SK-N-SH (cell line): ENCODE measurements around the gene MED27. TPM values are rescaled to one million over a fixed set of nuclear protein-coding genes. Genes with fewer than 3 reads are reported as not detected.

Experiments used
- CTCF ChIA-PET: fragments of 300-600, 350-600 bp; formaldehyde crosslinking; extraction: SDS; loops from one replicate; lab custom pipeline; 2021; lab: Yijun Ruan, JAX
- POLR2A ChIA-PET: fragments of 350-600 bp; sonication (Branson Sonifier 250); formaldehyde crosslinking; extraction: SDS; loops from one replicate; lab custom pipeline; 2020; ENCODE audit warnings: antibody characterized with exemption, inconsistent platforms; lab: Yijun Ruan, JAX
- DNase-seq: peaks from one replicate; pipeline ENCODE4 v3.0.0; 2012
- H2AFZ ChIP-seq: fragments of 200-600 bp; sonication (generic); 2 replicates; pipeline ENCODE4 v1.8.1; 2016; ENCODE audit warnings: antibody characterized with exemption, mild to moderate bottlenecking, low read depth
- H3F3A ChIP-seq: fragments of 200-600 bp; sonication (generic); replicated peaks from 2 replicates; pipeline ENCODE3; 2016; ENCODE audit warnings: antibody characterized with exemption, mild to moderate bottlenecking; ENCODE audit not compliant: insufficient read depth
- H3K27ac ChIP-seq, 2 experiments: fragments of 200-500 bp in 1 of 2; fragments of 200-600 bp in 1 of 2; sonication (Bioruptor generic) in 1 of 2; sonication (generic), shearing (Covaris generic) in 1 of 2; 2 replicates each; pipeline versions ENCODE4 v1.5.1 to v1.6.1; 2014 to 2016; ENCODE audit warnings: low read depth in 2 of 2, inconsistent platforms in 1 of 2, low read length in 1 of 2, mild to moderate bottlenecking in 1 of 2, mixed read lengths in 1 of 2
- H3K27me3 ChIP-seq: fragments of 200-600 bp; sonication (generic), shearing (Covaris generic); 2 replicates; pipeline ENCODE4 v1.6.1; 2016; ENCODE audit warnings: mixed run types; ENCODE audit not compliant: insufficient read depth
- H3K36me3 ChIP-seq, 2 experiments: fragments of 200-500 bp in 1 of 2; fragments of 200-600 bp in 1 of 2; sonication (Bioruptor generic) in 1 of 2; sonication (generic) in 1 of 2; replicated peaks in 1 of 2; 2 replicates each; pipeline versions ENCODE3 to v1.5.1; 2014 to 2016; ENCODE audit warnings: low read length in 1 of 2, mild to moderate bottlenecking in 1 of 2; ENCODE audit not compliant: insufficient read depth in 2 of 2, control insufficient read depth in 1 of 2
- H3K4me1 ChIP-seq, 2 experiments: fragments of 200-500 bp in 1 of 2; fragments of 200-600 bp in 1 of 2; sonication (Bioruptor generic) in 1 of 2; sonication (generic), shearing (Covaris generic) in 1 of 2; 2 replicates each; pipeline versions ENCODE4 v1.5.1 to v1.6.1; 2014 to 2016; ENCODE audit warnings: low read depth in 1 of 2, low read length in 1 of 2, mixed run types in 1 of 2; ENCODE audit not compliant: insufficient read depth in 2 of 2, control insufficient read depth in 1 of 2
- H3K4me2 ChIP-seq: fragments of 200-600 bp; sonication (generic), shearing (Covaris generic); 2 replicates; pipeline ENCODE4 v1.6.1; 2017; ENCODE audit warnings: mixed run types
- H3K4me3 ChIP-seq, 2 experiments: fragments of 200-500 bp in 1 of 2; fragments of 200-600 bp in 1 of 2; sonication (Bioruptor generic) in 1 of 2; sonication (generic), shearing (Covaris generic) in 1 of 2; 2 replicates each; pipeline versions ENCODE4 v1.5.1 to v1.8.1; 2014 to 2016; ENCODE audit warnings: low read depth in 2 of 2, inconsistent platforms in 1 of 2, low read length in 1 of 2, mild to moderate bottlenecking in 1 of 2, mixed read lengths in 1 of 2, moderate library complexity in 1 of 2
- H3K79me2 ChIP-seq: fragments of 200-600 bp; sonication (generic); 2 replicates; pipeline ENCODE4 v1.8.1; 2017; ENCODE audit warnings: mild to moderate bottlenecking; ENCODE audit not compliant: insufficient read depth
- H3K9ac ChIP-seq: fragments of 200-600 bp; sonication (generic); 2 replicates; pipeline ENCODE4 v1.6.1; 2017; ENCODE audit warnings: mixed run types
- H3K9me2 ChIP-seq: fragments of 200-600 bp; sonication (generic); 2 replicates; pipeline ENCODE4 v1.6.1; 2017; ENCODE audit warnings: mixed run types
- H3K9me3 ChIP-seq: fragments of 200-600 bp; sonication (generic); 2 replicates; pipeline ENCODE4 v1.6.1; 2017; ENCODE audit warnings: mixed run types, mild to moderate bottlenecking, moderate library complexity
- H4K20me1 ChIP-seq: fragments of 200-600 bp; sonication (generic); 2 replicates; pipeline ENCODE4 v1.6.1; 2017; ENCODE audit warnings: mild to moderate bottlenecking, mixed run types; ENCODE audit not compliant: insufficient read depth
- ELF1 ChIP-seq: IDR thresholded peaks from 2 replicates; pipeline ENCODE4 v1.4.0; 2012
- EP300 ChIP-seq, 2 experiments: IDR thresholded peaks; 2 replicates each; pipeline versions ENCODE4 v1.4.0 to v1.6.1; 2012; ENCODE audit warnings: borderline replicate concordance in 1 of 2, low read depth in 1 of 2, low read length in 1 of 2
- EZH2phosphoT487 ChIP-seq: fragments of 200-600 bp; sonication (generic); IDR thresholded peaks from 2 replicates; pipeline ENCODE4 v1.6.1; 2017; ENCODE audit warnings: low read depth, mixed run types, mild to moderate bottlenecking, antibody characterized with exemption, moderate library complexity, borderline replicate concordance
- GABPA ChIP-seq: IDR thresholded peaks from 2 replicates; pipeline ENCODE4 v1.4.0; 2012; ENCODE audit warnings: low read depth, mild to moderate bottlenecking
- GATA2 ChIP-seq: sonication (generic); formaldehyde crosslinking; IDR thresholded peaks from 2 replicates; pipeline ENCODE4 v1.5.0; 2020; ENCODE audit warnings: mild to moderate bottlenecking, missing genetic modification reagents
- JUND ChIP-seq: IDR thresholded peaks from 2 replicates; pipeline ENCODE4 v1.4.0; 2012
- MEF2A ChIP-seq: IDR thresholded peaks from 2 replicates; pipeline ENCODE4 v1.4.0; 2012; ENCODE audit warnings: low read depth, borderline replicate concordance
- MXI1 ChIP-seq: IDR thresholded peaks from 2 replicates; pipeline ENCODE4 v1.6.1; 2012; ENCODE audit warnings: mild to moderate bottlenecking, low read depth, low read length, improper control_type of control experiment
- NFIC ChIP-seq: IDR thresholded peaks from 2 replicates; pipeline ENCODE4 v1.4.0; 2012; ENCODE audit warnings: borderline replicate concordance
- POLR2AphosphoS5 ChIP-seq: IDR thresholded peaks from 2 replicates; pipeline ENCODE4 v1.6.1; 2012; ENCODE audit warnings: low read depth, low read length
- RAD21 ChIP-seq: IDR thresholded peaks from 2 replicates; pipeline ENCODE4 v1.6.1; 2012; ENCODE audit warnings: mild to moderate bottlenecking, low read length
- REST ChIP-seq: IDR thresholded peaks from 2 replicates; pipeline ENCODE4 v1.6.1; 2012; ENCODE audit warnings: mild to moderate bottlenecking, low read depth, low read length, moderate library complexity
- RFX5 ChIP-seq: IDR thresholded peaks from 2 replicates; pipeline ENCODE4 v1.6.1; 2012; ENCODE audit warnings: mild to moderate bottlenecking, improper control_type of control experiment, low read length
- RXRA ChIP-seq: IDR thresholded peaks from 2 replicates; pipeline ENCODE4 v1.4.0; 2012; ENCODE audit warnings: low read depth, mild to moderate bottlenecking, borderline replicate concordance
- SIN3A ChIP-seq: IDR thresholded peaks from 2 replicates; pipeline ENCODE4 v1.6.1; 2012; ENCODE audit warnings: low read depth, mild to moderate bottlenecking, low read length, moderate library complexity, borderline replicate concordance
- SMC3 ChIP-seq: IDR thresholded peaks from 2 replicates; pipeline ENCODE4 v1.6.1; 2012; ENCODE audit warnings: low read depth, low read length, improper control_type of control experiment
- TAF1 ChIP-seq: IDR thresholded peaks from 2 replicates; pipeline ENCODE4 v1.6.1; 2012; ENCODE audit warnings: low read depth, mild to moderate bottlenecking, low read length, moderate library complexity, borderline replicate concordance
- USF1 ChIP-seq: IDR thresholded peaks from 2 replicates; pipeline ENCODE4 v1.4.0; 2012; ENCODE audit warnings: low read depth, borderline replicate concordance
- USF2 ChIP-seq: fragments of 150-350 bp; IDR thresholded peaks from 2 replicates; pipeline ENCODE4 v1.6.1; 2017; ENCODE audit warnings: antibody characterized with exemption, low read length, low read depth, borderline replicate concordance
- YY1 ChIP-seq: IDR thresholded peaks from 2 replicates; pipeline ENCODE4 v1.4.0; 2012; ENCODE audit warnings: low read depth, mild to moderate bottlenecking
- ZBTB33 ChIP-seq: IDR thresholded peaks from 2 replicates; pipeline ENCODE4 v1.4.0; 2012; ENCODE audit warnings: low read depth, borderline replicate concordance
- WGBS: methylation state at CpG from one replicate; pipeline ENCODE4 v1.1.6; 2017; ENCODE audit warnings: low lambda C conversion rate; 5-methylcytosine and 5-hydroxymethylcytosine counted together
- polyA plus RNA-seq, 3 experiments: library from polyadenylated mRNA; depleted of rRNA; stranded (reverse); fragments of >200 nt; gene quantifications; 2 replicates each; pipeline ENCODE4 v1.2.3, GENCODE V29; 2012

The MED27 gene
- polyA plus RNA-seq, 1 of the 3 experiments (the other 2 are of a cell fraction): 35.0 TPM

- Histone ChIP-seq H3K9ac (no peak overlapping the region), H3K36me3 (peaks cover 0 to 12% of the 10 kb centered on the region in 2 experiments), H4K20me1 (peaks cover 55% of the 10 kb centered on the region), H3K4me3 (no peak overlapping the region), H3K79me2 (peaks cover 67% of the 10 kb centered on the region; the same call in 1 of the 2 replicates), H3K9me3 (no peaks in the 10 kb centered on the region), H3F3A (no peaks in the 10 kb centered on the region), H3K27ac (no peak overlapping the region), H2AFZ (no peak overlapping the region), H3K4me2 (no peak overlapping the region), H3K27me3 (no peaks in the 10 kb centered on the region), H3K9me2 (no peaks in the 10 kb centered on the region), H3K4me1 (peaks cover 0 to 11% of the 10 kb centered on the region in 2 experiments; a peak in 1 of 4 replicates)
- no peak for TF ChIP-seq EP300 (IDR thresholded peaks at IDR 0.05; ENCODE audit: borderline replicate concordance in 1 of 2, low read depth in 1 of 2, low read length in 1 of 2)
- TF ChIP-seq ELF1: no peak
- no peak for TF ChIP-seq RAD21
- no peak for TF ChIP-seq POLR2AphosphoS5
- no peak for TF ChIP-seq JUND
- no peak for TF ChIP-seq YY1
- no peak for TF ChIP-seq SMC3
- no peak for TF ChIP-seq MXI1
- no peak for TF ChIP-seq USF1
- no peak for TF ChIP-seq SIN3A
- TF ChIP-seq EZH2phosphoT487: no peak
- no peak for TF ChIP-seq GATA2 (CRISPR knock-in tag)
- TF ChIP-seq ZBTB33: no peak
- no peak for TF ChIP-seq USF2
- TF ChIP-seq MEF2A: no peak
- ChIA-PET POLR2A (no interaction called here), CTCF (no interaction called here)
- DNase-seq: no peak
- WGBS: 96% methylated on average over 3 of the region's 3 CpGs
Measured at GRCh38 chr9:132066511-132066910, 13.2 kb downstream of the MED27 start.

- H3K9me2 ChIP-seq: no peaks in the 10 kb centered on the region
- no peak overlapping the region for H3K4me3 ChIP-seq
- no peak overlapping the region for H3K27ac ChIP-seq
- H3K79me2 ChIP-seq: peaks cover 66% of the 10 kb centered on the region; the same call in 1 of the 2 replicates
- peaks cover 0 to 12% of the 10 kb centered on the region in 2 experiments for H3K36me3 ChIP-seq
- H3K4me1 ChIP-seq: peaks cover 0 to 11% of the 10 kb centered on the region in 2 experiments; a peak in 1 of 4 replicates
- no peaks in the 10 kb centered on the region for H3K9me3 ChIP-seq
- H3F3A ChIP-seq: no peaks in the 10 kb centered on the region
- peaks cover 53% of the 10 kb centered on the region for H4K20me1 ChIP-seq
- DNase-seq: no peak
- H3K9ac ChIP-seq: no peak overlapping the region
- ChIA-PET CTCF (no interaction called here), POLR2A (no interaction called here)
- WGBS: 96% methylated on average over 7 of the region's 11 CpGs
- H3K4me2 ChIP-seq: no peak overlapping the region
- no peak overlapping the region for H2AFZ ChIP-seq
- no peaks in the 10 kb centered on the region for H3K27me3 ChIP-seq
- TF ChIP-seq USF2 (no peak), REST (no peak), POLR2AphosphoS5 (no peak), RXRA (no peak), TAF1 (no peak), RFX5 (no peak), GATA2 (CRISPR knock-in tag) (no peak), GABPA (no peak), NFIC (no peak)
Measured at GRCh38 chr9:132066057-132066456, 13.6 kb downstream of the MED27 start.
